ENCODE results near the gene URB1. TPM values are rescaled to one million over a fixed set of nuclear protein-coding genes. Genes with fewer than 3 reads are reported as not detected.

URB1 gene
- polyA plus RNA-seq, 1 donor (not counting 4 experiments of a cell fraction or from before 2014, with no cell fraction given): 9.0 TPM

DNA sequence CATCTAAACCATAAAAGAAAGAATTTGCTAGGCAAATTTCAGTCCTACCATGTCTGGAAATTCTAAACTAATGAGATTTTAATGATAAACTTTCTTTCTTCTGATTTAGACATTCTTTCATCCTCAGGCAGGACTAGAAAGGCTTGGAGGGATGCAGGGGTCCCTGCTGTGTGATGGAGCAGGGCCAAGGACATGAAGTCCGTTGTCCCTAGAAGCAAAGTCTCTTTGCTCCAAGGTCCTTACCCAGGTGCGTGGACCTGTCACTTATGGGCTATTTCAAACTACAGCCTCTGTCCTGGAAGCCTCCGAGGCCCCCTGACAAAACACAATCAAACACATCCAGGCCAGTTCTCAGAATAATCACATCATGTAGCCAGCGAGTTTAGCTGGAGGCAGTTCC is 26.6 kb downstream of the URB1 start:
- Histone ChIP-seq H3K27ac (ENCODE audit: control insufficient read depth, insufficient read depth, low read length) (no peak overlapping the region), H3K4me3 (ENCODE audit: control insufficient read depth in 2 of 3, extremely low read depth in 1 of 3, insufficient read depth in 2 of 3, low read depth in 1 of 3, low read length in 3 of 3) (no peak overlapping the region), H4K20me1 (ENCODE audit: control insufficient read depth, extremely low read depth, insufficient read depth, low read length) (no peaks in the 10 kb centered on the region), H3K27me3 (ENCODE audit: control insufficient read depth, extremely low read depth, insufficient read depth, low read length) (no peaks in the 10 kb centered on the region), H3K9me1 (ENCODE audit: control insufficient read depth, extremely low read depth, insufficient read depth, low read length) (no peaks in the 10 kb centered on the region), H3K4me2 (ENCODE audit: control insufficient read depth, extremely low read depth, insufficient read depth, low read depth, low read length) (no peak overlapping the region), H3K9ac (ENCODE audit: control insufficient read depth, extremely low read depth, insufficient read depth, low read length) (no peak overlapping the region), H3K79me2 (ENCODE audit: control insufficient read depth, insufficient read depth, low read length) (peaks cover 15% of the 10 kb centered on the region), H3K36me3 (ENCODE audit: control insufficient read depth in 2 of 2, extremely low read depth in 1 of 2, insufficient read depth in 2 of 2, low read length in 2 of 2) (peaks cover 44 to 81% of the 10 kb centered on the region in 2 experiments), H3K4me1 (ENCODE audit: control insufficient read depth, extremely low read depth, insufficient read depth, low read length) (peaks cover 9% of the 10 kb centered on the region), H3K9me3 (ENCODE audit: control insufficient read depth, low read depth, low read length) (no peaks in the 10 kb centered on the region), H2AFZ (ENCODE audit: control insufficient read depth, low read length) (no peak overlapping the region)
- dilution Hi-C loops (cut with MboI; ENCODE audit: extremely low pct_ligation_motif_present, low sequenced_read_pairs): no loop called here
- DNase-seq (ENCODE audit: low read depth, low spot score) (no peak), FAIRE-seq (no peak)
- no peak for TF ChIP-seq EZH2 (IDR thresholded peaks at IDR 0.05; ENCODE audit: low read length)
- TF ChIP-seq, protein P1, sequence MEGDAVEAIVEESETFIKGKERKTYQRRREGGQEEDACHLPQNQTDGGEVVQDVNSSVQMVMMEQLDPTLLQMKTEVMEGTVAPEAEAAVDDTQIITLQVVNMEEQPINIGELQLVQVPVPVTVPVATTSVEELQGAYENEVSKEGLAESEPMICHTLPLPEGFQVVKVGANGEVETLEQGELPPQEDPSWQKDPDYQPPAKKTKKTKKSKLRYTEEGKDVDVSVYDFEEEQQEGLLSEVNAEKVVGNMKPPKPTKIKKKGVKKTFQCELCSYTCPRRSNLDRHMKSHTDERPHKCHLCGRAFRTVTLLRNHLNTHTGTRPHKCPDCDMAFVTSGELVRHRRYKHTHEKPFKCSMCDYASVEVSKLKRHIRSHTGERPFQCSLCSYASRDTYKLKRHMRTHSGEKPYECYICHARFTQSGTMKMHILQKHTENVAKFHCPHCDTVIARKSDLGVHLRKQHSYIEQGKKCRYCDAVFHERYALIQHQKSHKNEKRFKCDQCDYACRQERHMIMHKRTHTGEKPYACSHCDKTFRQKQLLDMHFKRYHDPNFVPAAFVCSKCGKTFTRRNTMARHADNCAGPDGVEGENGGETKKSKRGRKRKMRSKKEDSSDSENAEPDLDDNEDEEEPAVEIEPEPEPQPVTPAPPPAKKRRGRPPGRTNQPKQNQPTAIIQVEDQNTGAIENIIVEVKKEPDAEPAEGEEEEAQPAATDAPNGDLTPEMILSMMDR (optimal IDR thresholded peaks at IDR 0.05 in 1 of 3, IDR thresholded peaks at IDR 0.05 in 1 of 3, conservative IDR thresholded peaks at IDR 0.05 in 1 of 3; ENCODE audit: extremely low read depth in 1 of 3, insufficient read depth in 2 of 3, low read length in 3 of 3): no peak

DNA sequence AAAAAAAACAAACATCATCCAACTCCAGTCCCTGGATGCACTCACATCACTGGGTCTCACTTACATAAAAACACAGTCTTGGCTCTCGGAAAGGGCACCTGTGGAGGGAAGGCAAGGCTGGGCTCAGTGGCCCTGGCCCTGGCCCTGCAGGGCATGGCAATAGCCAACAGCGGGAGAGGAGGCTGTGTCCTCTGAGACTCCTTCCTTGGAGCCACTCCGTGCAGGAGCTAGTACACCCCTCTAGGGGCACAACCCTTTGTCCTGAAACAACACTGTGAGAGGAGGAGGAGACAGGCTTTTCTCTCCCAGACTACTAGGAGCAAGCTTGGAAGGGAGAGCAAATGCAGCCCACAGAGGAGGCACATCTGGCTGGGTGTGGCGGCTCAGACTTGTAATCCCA is 28.0 kb downstream of the URB1 start:
- no peak for FAIRE-seq
- Histone ChIP-seq H3K79me2 (ENCODE audit: control insufficient read depth, insufficient read depth, low read length) (peaks cover 5% of the 10 kb centered on the region), H3K36me3 (ENCODE audit: control insufficient read depth in 2 of 2, extremely low read depth in 1 of 2, insufficient read depth in 2 of 2, low read length in 2 of 2) (peaks cover 46 to 80% of the 10 kb centered on the region in 2 experiments)

More for the DNA sequence above, 28.0 kb downstream of the URB1 start:
- Histone ChIP-seq H3K27me3 (ENCODE audit: control insufficient read depth, extremely low read depth, insufficient read depth, low read length) (no peaks in the 10 kb centered on the region), H3K4me1 (ENCODE audit: control insufficient read depth, extremely low read depth, insufficient read depth, low read length) (peaks cover 19% of the 10 kb centered on the region), H3K27ac (ENCODE audit: control insufficient read depth, insufficient read depth, low read length) (no peak overlapping the region), H4K20me1 (ENCODE audit: control insufficient read depth, extremely low read depth, insufficient read depth, low read length) (no peaks in the 10 kb centered on the region), H3K9me1 (ENCODE audit: control insufficient read depth, extremely low read depth, insufficient read depth, low read length) (no peaks in the 10 kb centered on the region), H3K9ac (ENCODE audit: control insufficient read depth, extremely low read depth, insufficient read depth, low read length) (no peak overlapping the region), H3K4me3 (ENCODE audit: control insufficient read depth in 2 of 3, extremely low read depth in 1 of 3, insufficient read depth in 2 of 3, low read depth in 1 of 3, low read length in 3 of 3) (no peak overlapping the region), H3K4me2 (ENCODE audit: control insufficient read depth, extremely low read depth, insufficient read depth, low read depth, low read length) (no peak overlapping the region), H2AFZ (ENCODE audit: control insufficient read depth, low read length) (no peak overlapping the region), H3K9me3 (ENCODE audit: control insufficient read depth, low read depth, low read length) (no peaks in the 10 kb centered on the region)
- no peak for DNase-seq (ENCODE audit: low read depth, low spot score)
- TF ChIP-seq EZH2 (IDR thresholded peaks at IDR 0.05; ENCODE audit: low read length): no peak
- TF ChIP-seq, protein P1 (optimal IDR thresholded peaks at IDR 0.05 in 1 of 3, IDR thresholded peaks at IDR 0.05 in 1 of 3, conservative IDR thresholded peaks at IDR 0.05 in 1 of 3; ENCODE audit: extremely low read depth in 1 of 3, insufficient read depth in 2 of 3, low read length in 3 of 3): peak in 1 of 3 experiments; percentile 16
- dilution Hi-C loops (cut with MboI; ENCODE audit: extremely low pct_ligation_motif_present, low sequenced_read_pairs): no loop called here

All from keratinocyte (primary cell).